Gastroesophageal sphincter (tissue), 4 donors: ENCODE measurements around the gene SHISAL2A. TPM values are rescaled to one million over a fixed set of nuclear protein-coding genes. Genes with fewer than 3 reads are reported as not detected.

Experiments used
- ATAC-seq: fragments of 150-250 bp; one replicate; pipeline ENCODE4 v1.9.1; 2016; ENCODE audit warnings: mild to moderate bottlenecking, moderate library complexity
- H3K27ac ChIP-seq, 4 donors: fragments of 200-600 bp; sonication (generic) in 3 of 4; 1 replicate in 3 of 4; 2 replicates in 1 of 4; pipeline ENCODE4 v1.5.1; 2016 to 2019
- H3K27me3 ChIP-seq: fragments of 200-600 bp; sonication (generic); one replicate; pipeline ENCODE4 v1.5.1; 2019
- H3K36me3 ChIP-seq, 2 donors: fragments of 200-600 bp; sonication (generic); one replicate each; pipeline ENCODE4 v1.5.1; 2019; ENCODE audit warnings: control low read depth in 1 of 2
- H3K4me1 ChIP-seq, 3 donors: fragments of 200-600 bp; sonication (generic); 1 replicate in 2 of 3; 2 replicates in 1 of 3; pipeline ENCODE4 v1.5.1; 2016 to 2019; ENCODE audit warnings: control low read depth in 2 of 3
- H3K4me3 ChIP-seq, 2 donors: fragments of 200-600 bp; sonication (generic); one replicate each; pipeline ENCODE4 v1.5.1; 2019; ENCODE audit warnings: mild to moderate bottlenecking in 1 of 2, moderate library complexity in 1 of 2
- H3K9me3 ChIP-seq, 3 donors: fragments of 200-600 bp; sonication (generic); one replicate each; pipeline ENCODE4 v1.5.1; 2017 to 2019; ENCODE audit warnings: control low read depth in 2 of 3
- CTCF ChIP-seq, 4 experiments: fragments of 200-600 bp in 2 of 4; fragments of 450-650 bp in 2 of 4; sonication (generic) in 1 of 4; IDR thresholded peaks; one replicate each; pipeline ENCODE4 v1.5.1; 2017 to 2019; ENCODE audit warnings: antibody characterized with exemption in 4 of 4, mild to moderate bottlenecking in 2 of 4, moderate library complexity in 2 of 4
- EP300 ChIP-seq: sonication (generic); formaldehyde crosslinking; IDR thresholded peaks from one replicate; pipeline ENCODE4 v1.6.1; 2017; ENCODE audit warnings: antibody characterized with exemption, mild to moderate bottlenecking
- POLR2A ChIP-seq, 2 donors: fragments of 450-650 bp; IDR thresholded peaks; one replicate each; pipeline ENCODE4 v1.6.1; 2017; ENCODE audit warnings: antibody characterized with exemption in 2 of 2, mild to moderate bottlenecking in 2 of 2, moderate library complexity in 1 of 2
- POLR2AphosphoS5 ChIP-seq: sonication (generic); formaldehyde crosslinking; IDR thresholded peaks from one replicate; pipeline ENCODE4 v1.6.1; 2017; ENCODE audit warnings: antibody characterized with exemption
- WGBS, 2 donors: methylation state at CpG; one replicate each; pipeline ENCODE4 v1.1.5; 2018; ENCODE audit warnings: low coverage in 1 of 2; 5-methylcytosine and 5-hydroxymethylcytosine counted together
- total RNA-seq, 4 donors: library from RNA; depleted of rRNA; stranded (reverse); fragments of >200 nt; gene quantifications; one replicate each; pipeline ENCODE4 v1.1.0, GENCODE V29; 2016

The SHISAL2A gene
- total RNA-seq, 4 donors from 2014 or later: not detected

- no peak for TF ChIP-seq CTCF (IDR thresholded peaks at IDR 0.05)
- Histone ChIP-seq H3K27ac (no peak overlapping the region), H3K4me3 (no peak overlapping the region), H3K36me3 (no peaks in the 10 kb centered on the region), H3K4me1 (peaks cover 0 to 14% (median 7%) of the 10 kb centered on the region in 3 donors), H3K27me3 (peaks cover 36% of the 10 kb centered on the region), H3K9me3 (peaks cover 0 to 2% (median 0%) of the 10 kb centered on the region in 3 donors)
- WGBS, 2 donors: 89 to 100% methylated on average over 2 of the region's 2 CpGs
- ATAC-seq: no peak
Observed at GRCh38 chr1:52629667-52630066, 3.3 kb upstream of the SHISAL2A start.

GRCh38 chr1:52631759-52632331, 1.1 kb upstream of the SHISAL2A start:
- Histone ChIP-seq H3K4me3 (no peak overlapping the region), H3K27ac (no peak overlapping the region), H3K27me3 (peaks cover 36% of the 10 kb centered on the region), H3K4me1 (peaks cover 0 to 14% (median 7%) of the 10 kb centered on the region in 3 donors), H3K9me3 (no peaks in the 10 kb centered on the region), H3K36me3 (no peaks in the 10 kb centered on the region)
- TF ChIP-seq EP300: no peak
- no peak for TF ChIP-seq POLR2A (IDR thresholded peaks at IDR 0.05)
- TF ChIP-seq POLR2AphosphoS5: no peak
- no peak for TF ChIP-seq CTCF (IDR thresholded peaks at IDR 0.05)
- no peak for ATAC-seq
- 80 to 83% methylated on average over 1 of the region's 8 CpGs for WGBS, 2 donors

DNA sequence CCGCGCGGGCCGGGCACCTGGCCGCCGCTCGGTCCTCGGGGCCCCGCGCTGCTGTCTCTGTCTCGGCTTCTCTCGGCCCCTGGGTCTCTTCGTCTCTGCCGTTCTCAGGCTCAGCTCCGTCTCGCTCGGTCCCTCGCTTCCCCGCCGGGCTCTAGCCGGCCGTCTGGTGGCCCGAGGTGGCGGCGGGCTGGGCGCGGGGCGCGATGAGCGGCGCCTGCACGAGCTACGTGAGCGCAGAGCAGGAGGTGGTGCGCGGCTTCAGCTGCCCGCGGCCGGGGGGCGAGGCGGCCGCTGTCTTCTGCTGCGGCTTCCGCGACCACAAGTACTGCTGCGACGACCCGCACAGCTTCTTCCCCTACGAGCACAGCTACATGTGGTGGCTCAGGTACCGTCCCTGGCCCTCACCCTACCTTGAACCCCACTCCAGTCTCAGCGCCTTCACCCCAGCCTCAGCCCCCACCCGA, 355 bp downstream of the SHISAL2A start:
- Histone ChIP-seq H3K9me3 (no peaks in the 10 kb centered on the region), H3K4me3 (peak overlapping the region; percentile 19 to 57), H3K27ac (peak overlapping the region in 1 of 4 donors; percentile 16), H3K4me1 (peaks cover 0 to 14% (median 7%) of the 10 kb centered on the region in 3 donors), H3K36me3 (no peaks in the 10 kb centered on the region), H3K27me3 (peaks cover 36% of the 10 kb centered on the region)
- TF ChIP-seq POLR2AphosphoS5 (no peak), EP300 (no peak), CTCF (IDR thresholded peaks at IDR 0.05) (no peak), POLR2A (IDR thresholded peaks at IDR 0.05) (no peak)
- no peak for ATAC-seq
- 21 to 31% methylated on average over 3 to 4 of the region's 52 CpGs for WGBS, 2 donors

- TF ChIP-seq CTCF (IDR thresholded peaks at IDR 0.05): no peak
- no peak for TF ChIP-seq POLR2AphosphoS5
- no peak for TF ChIP-seq POLR2A (IDR thresholded peaks at IDR 0.05)
- no peak for TF ChIP-seq EP300
- H3K9me3 ChIP-seq: no peaks in the 10 kb centered on the region
- no peak overlapping the region for H3K27ac ChIP-seq
- no peak for ATAC-seq
- peaks cover 0 to 14% (median 7%) of the 10 kb centered on the region in 3 donors for H3K4me1 ChIP-seq
- no peaks in the 10 kb centered on the region for H3K36me3 ChIP-seq
- H3K4me3 ChIP-seq: no peak overlapping the region
- peaks cover 36% of the 10 kb centered on the region for H3K27me3 ChIP-seq
- 75 to 100% methylated on average over 3 of the region's 4 CpGs for WGBS, 2 donors
Observed at GRCh38 chr1:52634111-52634510, 1.1 kb downstream of the SHISAL2A start.

- Histone ChIP-seq H3K9me3 (no peaks in the 10 kb centered on the region), H3K4me3 (no peak overlapping the region), H3K4me1 (peaks cover 0 to 14% (median 7%) of the 10 kb centered on the region in 3 donors), H3K27me3 (peaks cover 36% of the 10 kb centered on the region), H3K27ac (no peak overlapping the region), H3K36me3 (no peaks in the 10 kb centered on the region)
- no peak for ATAC-seq
- no peak for TF ChIP-seq EP300
- no peak for TF ChIP-seq POLR2AphosphoS5
- TF ChIP-seq POLR2A (IDR thresholded peaks at IDR 0.05): no peak
- 71 to 82% methylated on average over 3 of the region's 4 CpGs for WGBS, 2 donors
Observed at GRCh38 chr1:52635321-52636089, 2.5 kb downstream of the SHISAL2A start.
